WTC11 (cell line): ENCODE data around the gene ARHGAP29. TPM values are rescaled to one million over a fixed set of nuclear protein-coding genes. Genes with fewer than 3 reads are reported as not detected.

Experiments used
- ATAC-seq: fragments of 200-7000 bp; cut with Tn5 transposase; 2 replicates; pipeline ENCODE4 v1.10.0; 2021; ENCODE audit warnings: mild to moderate bottlenecking, moderate library complexity
- CTCF ChIA-PET: fragments of 300-600 bp; sonication (Branson Sonifier 250); formaldehyde crosslinking; loops from one replicate; lab custom pipeline; 2021; ENCODE audit warnings: antibody characterized with exemption; lab: Charles Lee
- POLR2A ChIA-PET: fragments of 350-600 bp; sonication (Branson Sonifier 250); formaldehyde crosslinking; loops from one replicate; lab custom pipeline; 2021; ENCODE audit warnings: antibody characterized with exemption; lab: Charles Lee
- DNase-seq: peaks from one replicate; pipeline ENCODE4 v3.0.0; 2021; ENCODE audit warnings: low spot score
- H3K27ac Mint-ChIP-seq: 2 replicates; pipeline ENCODE4 v1.8.0; 2021; ENCODE audit warnings: mixed read lengths
- H3K27me3 Mint-ChIP-seq: 2 replicates; pipeline ENCODE4 v1.8.0; 2021; ENCODE audit warnings: low read depth, mild to moderate bottlenecking, moderate library complexity, mixed read lengths
- H3K36me3 Mint-ChIP-seq: 2 replicates; pipeline ENCODE4 v1.8.0; 2021; ENCODE audit warnings: mixed read lengths
- H3K4me1 Mint-ChIP-seq: 2 replicates; pipeline ENCODE4 v1.8.0; 2022; ENCODE audit warnings: mixed read lengths
- H3K4me3 Mint-ChIP-seq: 2 replicates; pipeline ENCODE4 v1.8.0; 2021; ENCODE audit warnings: mild to moderate bottlenecking, moderate library complexity, mixed read lengths
- H3K9me3 Mint-ChIP-seq: 2 replicates; pipeline ENCODE4 v1.8.0; 2021; ENCODE audit warnings: mixed read lengths
- CBFB ChIP-seq: sonication (generic); formaldehyde crosslinking; IDR thresholded peaks from 2 replicates; pipeline ENCODE4 v1.8.1; 2022; ENCODE audit warnings: mild to moderate bottlenecking, low read depth, missing genetic modification reagents
- ESRRA ChIP-seq: sonication (generic); formaldehyde crosslinking; IDR thresholded peaks from 2 replicates; pipeline ENCODE4 v1.8.1; 2022; ENCODE audit warnings: mild to moderate bottlenecking, missing genetic modification reagents, borderline replicate concordance
- KAT7 ChIP-seq: sonication (generic); formaldehyde crosslinking; IDR thresholded peaks from 2 replicates; pipeline ENCODE4 v1.8.1; 2023; ENCODE audit warnings: missing genetic modification reagents, mild to moderate bottlenecking, borderline replicate concordance
- MAX ChIP-seq: sonication (generic); formaldehyde crosslinking; IDR thresholded peaks from 2 replicates; pipeline ENCODE4 v1.8.0; 2022; ENCODE audit warnings: mild to moderate bottlenecking, missing genetic modification reagents
- MXD4 ChIP-seq: fragments of 250-450 bp; sonication (Bioruptor Pico); IDR thresholded peaks from 2 replicates; pipeline ENCODE4 v1.8.0; 2021; ENCODE audit warnings: mild to moderate bottlenecking, moderate library complexity, borderline replicate concordance
- NFE2L1 ChIP-seq: sonication (generic); formaldehyde crosslinking; IDR thresholded peaks from 2 replicates; pipeline ENCODE4 v1.8.1; 2023; ENCODE audit warnings: missing genetic modification reagents
- PRRX2 ChIP-seq: fragments of 250-450 bp; sonication (Bioruptor Pico); IDR thresholded peaks from 2 replicates; pipeline ENCODE4 v1.8.0; 2021; ENCODE audit warnings: mild to moderate bottlenecking
- SMAD3 ChIP-seq: sonication (generic); formaldehyde crosslinking; IDR thresholded peaks from 2 replicates; pipeline ENCODE4 v1.8.0; 2022; ENCODE audit warnings: missing genetic modification reagents, mild to moderate bottlenecking, borderline replicate concordance
- STAT6 ChIP-seq: sonication (generic); formaldehyde crosslinking; conservative IDR thresholded peaks from 2 replicates; pipeline ENCODE4 v1.8.1; 2023; ENCODE audit warnings: mild to moderate bottlenecking, low read depth, missing genetic modification reagents, moderate library complexity
- TEAD4 ChIP-seq: sonication (generic); formaldehyde crosslinking; IDR thresholded peaks from 2 replicates; pipeline ENCODE4 v1.8.0; 2022; ENCODE audit warnings: mild to moderate bottlenecking, missing genetic modification reagents
- ZBTB21 ChIP-seq: sonication (generic); formaldehyde crosslinking; IDR thresholded peaks from 2 replicates; pipeline ENCODE4 v1.8.1; 2023; ENCODE audit warnings: mild to moderate bottlenecking, missing genetic modification reagents, borderline replicate concordance
- ZNF138 ChIP-seq: sonication (generic); formaldehyde crosslinking; conservative IDR thresholded peaks from 2 replicates; pipeline ENCODE4 v1.8.1; 2022; ENCODE audit warnings: mild to moderate bottlenecking, moderate library complexity, missing genetic modification reagents
- ZNF317 ChIP-seq: sonication (generic); formaldehyde crosslinking; IDR thresholded peaks from 2 replicates; pipeline ENCODE4 v1.8.1; 2023; ENCODE audit warnings: low read depth, mild to moderate bottlenecking, moderate library complexity, missing genetic modification reagents, borderline replicate concordance
- ZNF416 ChIP-seq: fragments of 250-450 bp; sonication (Bioruptor Pico); IDR thresholded peaks from 2 replicates; pipeline ENCODE4 v1.9.0; 2021; ENCODE audit warnings: mild to moderate bottlenecking, inconsistent platforms
- total RNA-seq: library from RNA; stranded (reverse); gene quantifications from 3 replicates; pipeline ENCODE4 v1.2.3, GENCODE V29; 2021
- TF ChIP-seq, protein P1 (sequence below): fragments of 250-450 bp; sonication (Bioruptor Pico); IDR thresholded peaks from 2 replicates; pipeline ENCODE4 v1.9.0; 2021; ENCODE audit warnings: moderate library complexity, mild to moderate bottlenecking, inconsistent platforms, borderline replicate concordance
- TF ChIP-seq, protein P2 (sequence below): sonication (generic); formaldehyde crosslinking; IDR thresholded peaks from 2 replicates; pipeline ENCODE4 v1.8.1; 2023; ENCODE audit warnings: mild to moderate bottlenecking, missing genetic modification reagents, moderate library complexity

Gene ARHGAP29
- total RNA-seq, 1 experiment from 2014 or later, result 6.6 TPM

DNA sequence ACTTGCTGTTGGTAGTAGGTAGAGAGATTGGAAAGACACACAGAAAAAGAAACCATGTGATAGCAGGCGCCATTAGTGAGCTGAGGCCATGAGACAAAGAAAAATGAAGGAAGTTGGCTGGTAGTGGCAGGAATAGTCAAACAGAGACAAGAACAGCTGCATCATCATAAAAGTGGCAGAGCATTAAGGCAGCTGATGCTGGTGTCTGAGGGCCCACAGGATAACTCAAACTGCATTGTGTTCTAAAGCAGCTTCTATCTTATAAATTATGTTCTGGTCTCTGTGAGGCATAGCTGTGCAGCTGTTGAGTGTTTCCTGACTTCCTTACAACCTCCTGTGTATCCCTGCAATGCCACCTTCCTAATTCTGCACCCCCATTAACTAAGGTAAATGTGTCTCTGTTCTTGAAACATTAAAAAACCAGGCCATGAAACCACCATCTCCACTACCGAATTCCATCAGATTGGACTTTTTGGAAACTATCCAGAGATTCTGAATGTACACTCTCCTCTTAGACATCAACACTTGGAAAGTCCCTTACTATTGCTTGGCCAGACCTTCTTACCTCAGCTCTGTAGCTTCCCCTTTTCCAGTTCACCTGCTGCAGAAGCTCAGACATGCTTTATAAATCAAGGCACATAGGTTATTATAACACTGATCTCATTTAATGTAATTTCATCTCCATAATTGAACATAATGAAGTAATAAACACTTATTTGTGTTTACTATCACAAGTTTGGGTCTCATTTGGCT lies 23.4 kb upstream of the ARHGAP29 start (continued):
- no peak for TF ChIP-seq CBFB (CRISPR knock-in tag)
- TF ChIP-seq, protein P1, sequence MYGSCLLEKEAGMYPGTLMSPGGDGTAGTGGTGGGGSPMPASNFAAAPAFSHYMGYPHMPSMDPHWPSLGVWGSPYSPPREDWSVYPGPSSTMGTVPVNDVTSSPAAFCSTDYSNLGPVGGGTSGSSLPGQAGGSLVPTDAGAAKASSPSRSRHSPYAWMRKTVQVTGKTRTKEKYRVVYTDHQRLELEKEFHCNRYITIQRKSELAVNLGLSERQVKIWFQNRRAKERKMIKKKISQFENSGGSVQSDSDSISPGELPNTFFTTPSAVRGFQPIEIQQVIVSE (CRISPR knock-in tag), result no peak
- TF ChIP-seq ZNF317 (CRISPR knock-in tag), result no peak
- TF ChIP-seq, all 79 proteins: peak for 0

- POLR2A ChIA-PET, result no interaction called here
- Mint-ChIP-seq H3K36me3 (no peaks in the 10 kb centered on the region), H3K9me3 (no peaks in the 10 kb centered on the region)
- TF ChIP-seq, protein P1 (CRISPR knock-in tag), result no peak
- TF ChIP-seq KAT7 (CRISPR knock-in tag) (no peak), SMAD3 (CRISPR knock-in tag) (no peak), MAX (0 out of 2 replicates have a peak, but pooled peaks have one; percentile 19)
- TF ChIP-seq, all 79 proteins: peak for 1
- ATAC-seq, result peak; percentile 94
- Mint-ChIP-seq H3K4me3 (no peak overlapping the region), H3K4me1 (peaks cover 11% of the 10 kb centered on the region), H3K27ac (no peak overlapping the region), H3K27me3 (peaks cover 98% of the 10 kb centered on the region)
- DNase-seq, result peak; percentile 14
- CTCF ChIA-PET, result interaction anchor here (0.6 to 2.5 kb wide), 5 partner anchors 22 to 221 kb away, joined by 3 to 21 read pairs (median 6); no protein-coding TSS in a partner anchor
Measured at GRCh38 chr1:94259635-94260289, 22.4 kb upstream of the ARHGAP29 start.

GRCh38 chr1:94258873-94259331 lies 21.5 kb upstream of the ARHGAP29 start:
- ChIA-PET CTCF (interaction anchor here (0.9 to 1.6 kb wide), 3 partner anchors 196 to 219 kb away, joined by 3 to 7 read pairs (median 6); no protein-coding TSS in a partner anchor), POLR2A (no interaction called here)
- Mint-ChIP-seq H3K4me3 (no peak overlapping the region), H3K27ac (no peak overlapping the region), H3K4me1 (peaks cover 11% of the 10 kb centered on the region), H3K9me3 (no peaks in the 10 kb centered on the region), H3K27me3 (peaks cover 98% of the 10 kb centered on the region), H3K36me3 (no peaks in the 10 kb centered on the region)
- ATAC-seq (no peak), DNase-seq (no peak)
- TF ChIP-seq ZNF416 (no peak), ESRRA (CRISPR knock-in tag) (no peak), MAX (no peak), TEAD4 (CRISPR knock-in tag) (no peak), ZNF138 (CRISPR knock-in tag) (no peak), ZBTB21 (no peak), STAT6 (CRISPR knock-in tag) (no peak), ZNF317 (CRISPR knock-in tag) (no peak), KAT7 (CRISPR knock-in tag) (no peak), MXD4 (CRISPR knock-in tag) (no peak), PRRX2 (CRISPR knock-in tag) (no peak), NFE2L1 (no peak)
- TF ChIP-seq, protein P2, sequence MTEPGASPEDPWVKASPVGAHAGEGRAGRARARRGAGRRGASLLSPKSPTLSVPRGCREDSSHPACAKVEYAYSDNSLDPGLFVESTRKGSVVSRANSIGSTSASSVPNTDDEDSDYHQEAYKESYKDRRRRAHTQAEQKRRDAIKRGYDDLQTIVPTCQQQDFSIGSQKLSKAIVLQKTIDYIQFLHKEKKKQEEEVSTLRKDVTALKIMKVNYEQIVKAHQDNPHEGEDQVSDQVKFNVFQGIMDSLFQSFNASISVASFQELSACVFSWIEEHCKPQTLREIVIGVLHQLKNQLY (CRISPR knock-in tag), result no peak
